ENCODE data around the gene TNFSF13B.
"Not testable (repeated sequence)": the region's sequence is repeated elsewhere in the genome, so short reads cannot be mapped to it uniquely, and the experiment has no call there.

The TNFSF13B gene

DNA sequence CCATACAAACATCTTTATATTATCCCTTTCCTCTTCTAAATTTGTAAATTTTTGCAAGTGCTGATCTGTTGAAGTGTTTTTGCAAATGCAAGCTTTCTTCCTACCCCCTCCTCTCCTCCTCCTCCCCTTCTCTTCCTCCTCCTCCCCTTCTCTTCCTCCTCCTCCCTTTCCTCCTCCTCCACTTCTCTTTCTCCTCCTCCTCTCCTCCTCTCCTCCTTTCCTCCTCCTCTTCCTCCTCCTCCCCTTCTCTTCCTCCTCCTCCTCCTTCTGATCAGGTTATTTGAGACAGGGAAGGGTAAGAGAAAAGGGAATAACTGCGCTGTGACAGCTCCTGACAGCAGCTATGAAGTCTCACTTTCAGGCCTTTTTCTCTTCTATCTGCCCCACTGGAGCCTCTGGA lies 8.9 kb downstream of the TNFSF13B start:
- no peak for DNase-seq (ENCODE audit: low read depth in 4 of 4, low spot score in 1 of 4)

- DNase-seq (ENCODE audit: low read depth in 4 of 4, low spot score in 1 of 4): no peak
These were observed 12.4 kb downstream of the TNFSF13B start for GRCh38 chr13:108281901-108282300.

DNA sequence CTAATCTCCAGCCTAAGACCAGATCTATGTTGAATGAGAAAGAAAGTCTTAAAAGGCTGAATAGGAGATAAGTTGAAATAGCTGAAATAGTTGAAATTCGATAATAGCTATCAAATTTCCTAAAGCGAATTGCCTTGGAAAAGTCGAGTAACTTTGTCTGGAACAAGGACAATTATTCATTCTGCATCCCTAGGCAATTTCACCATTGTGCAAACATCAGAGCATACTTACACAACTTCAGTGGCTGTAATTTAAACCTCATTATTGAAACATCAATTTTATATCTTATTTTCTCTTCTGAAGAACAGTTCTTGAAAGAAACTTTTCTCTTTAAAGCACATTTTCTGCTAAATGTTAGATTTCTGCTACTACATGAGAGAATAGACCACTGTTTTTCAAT lies 13.6 kb downstream of the TNFSF13B start:
- DNase-seq (ENCODE audit: low read depth in 4 of 4, low spot score in 1 of 4): no peak

DNA sequence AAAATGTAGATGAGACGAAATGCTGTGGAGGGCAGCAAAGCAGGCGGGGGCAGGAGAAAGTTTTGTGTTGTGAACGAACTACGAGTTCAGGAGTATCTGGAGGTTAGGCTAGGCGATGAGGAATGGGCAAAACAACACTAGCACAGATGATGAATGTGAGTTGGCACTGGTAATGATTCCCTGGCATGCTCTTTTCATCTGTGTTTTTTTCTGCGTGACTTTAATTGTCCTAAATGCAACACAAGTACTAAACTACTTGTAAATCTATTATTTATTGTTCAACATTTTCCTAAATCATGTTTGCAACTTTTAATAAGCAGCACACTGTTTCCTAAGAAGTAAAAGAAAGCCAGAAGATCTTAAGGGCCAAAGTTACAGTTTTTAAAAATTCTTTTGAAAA lies 19.2 kb downstream of the TNFSF13B start:
- no peak for DNase-seq (ENCODE audit: low read depth in 4 of 4, low spot score in 1 of 4)

GRCh38 chr13:108289819-108290218 lies 20.3 kb downstream of the TNFSF13B start:
- no peak for DNase-seq (ENCODE audit: low read depth in 4 of 4, low spot score in 1 of 4)

- DNase-seq (ENCODE audit: low read depth in 4 of 4, low spot score in 1 of 4): no peak
These were observed 27.6 kb downstream of the TNFSF13B start for GRCh38 chr13:108297114-108297513.

GRCh38 chr13:108302279-108302678 lies 32.8 kb downstream of the TNFSF13B start:
- DNase-seq (ENCODE audit: low read depth in 4 of 4, low spot score in 1 of 4): no peak

DNA sequence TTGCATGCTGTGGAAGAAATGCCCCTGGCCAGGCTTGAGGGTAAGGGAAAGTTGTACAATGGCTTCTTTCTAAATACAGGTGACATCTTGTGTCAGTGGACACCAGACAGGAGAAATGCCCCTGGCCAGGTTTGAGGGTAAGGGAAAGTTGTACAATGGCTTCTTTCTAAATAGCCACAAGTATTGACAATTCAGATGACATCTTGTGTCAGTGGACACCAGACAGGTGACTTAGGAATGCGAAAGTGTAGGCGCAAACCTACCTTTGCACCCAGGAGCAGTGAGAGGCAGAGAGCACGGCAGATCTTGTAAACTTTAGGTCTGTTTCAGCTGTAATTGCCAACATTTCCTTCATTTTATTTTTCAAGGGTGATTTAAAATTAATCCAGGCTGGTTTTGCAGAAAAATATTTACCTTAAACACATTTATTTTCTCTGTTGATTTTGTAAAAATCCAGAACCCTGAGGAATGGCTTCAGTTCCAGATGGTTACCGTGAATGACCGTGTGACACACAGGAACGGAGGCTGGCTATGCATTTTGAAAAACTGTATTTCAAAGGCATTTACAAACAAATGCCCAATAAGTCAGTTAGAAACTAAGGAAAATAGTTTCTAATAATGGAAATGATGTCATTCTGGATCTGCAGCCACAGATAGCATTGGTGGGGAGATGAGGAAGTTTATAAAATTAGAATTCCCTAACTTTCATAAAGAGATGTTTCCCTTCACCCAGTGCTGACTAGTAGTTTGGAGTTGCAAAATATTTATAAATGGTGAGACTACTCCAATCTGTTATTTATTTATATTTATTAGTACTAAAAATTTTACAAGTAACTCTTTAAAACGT lies 34.9 kb downstream of the TNFSF13B start:
- DNase-seq (ENCODE audit: low read depth in 4 of 4, low spot score in 1 of 4): no peak

DNA sequence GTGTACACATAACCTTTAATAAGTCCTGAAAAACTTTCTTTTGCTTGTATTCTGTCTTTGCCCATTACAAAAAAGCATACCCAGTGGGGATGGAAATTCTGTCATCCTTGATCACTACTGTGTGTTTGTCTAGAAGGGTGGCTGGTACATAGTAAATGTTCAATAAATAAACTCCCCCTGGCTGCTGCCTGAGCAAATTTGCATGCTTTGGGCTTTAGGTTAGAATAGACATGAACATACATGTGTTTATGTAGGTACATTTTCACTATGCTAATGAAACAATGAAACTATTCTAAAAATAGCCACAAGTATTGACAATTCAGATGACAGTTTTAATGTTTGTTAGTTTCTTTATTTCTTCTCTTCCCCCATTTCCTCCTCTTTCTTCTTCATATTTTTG lies 36.1 kb downstream of the TNFSF13B start:
- DNase-seq (ENCODE audit: low read depth in 4 of 4, low spot score in 1 of 4): no peak

DNA sequence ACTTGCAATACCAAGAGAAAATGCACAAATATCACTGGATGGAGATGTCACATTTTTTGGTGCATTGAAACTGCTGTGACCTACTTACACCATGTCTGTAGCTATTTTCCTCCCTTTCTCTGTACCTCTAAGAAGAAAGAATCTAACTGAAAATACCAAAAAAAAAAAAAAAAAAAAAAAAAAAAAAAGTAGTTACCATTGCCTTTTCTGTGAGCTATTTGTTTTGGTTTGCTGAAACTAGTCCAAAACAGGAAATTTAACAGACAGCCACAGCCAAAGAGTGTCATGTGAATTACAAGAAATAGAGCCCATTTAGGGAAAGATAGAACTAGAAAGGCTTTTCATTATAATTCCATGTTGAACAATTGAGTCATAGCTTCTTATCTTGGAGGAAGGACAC lies 37.3 kb downstream of the TNFSF13B start:
- DNase-seq (ENCODE audit: low read depth in 4 of 4, low spot score in 1 of 4): no peak

- DNase-seq (ENCODE audit: low read depth in 4 of 4, low spot score in 1 of 4): not testable (repeated sequence)
These were observed 42.1 kb downstream of the TNFSF13B start for GRCh38 chr13:108311596-108311995.

- DNase-seq (ENCODE audit: low read depth in 4 of 4, low spot score in 1 of 4): no peak
These were observed 43.9 kb downstream of the TNFSF13B start for GRCh38 chr13:108313382-108313781.

DNA sequence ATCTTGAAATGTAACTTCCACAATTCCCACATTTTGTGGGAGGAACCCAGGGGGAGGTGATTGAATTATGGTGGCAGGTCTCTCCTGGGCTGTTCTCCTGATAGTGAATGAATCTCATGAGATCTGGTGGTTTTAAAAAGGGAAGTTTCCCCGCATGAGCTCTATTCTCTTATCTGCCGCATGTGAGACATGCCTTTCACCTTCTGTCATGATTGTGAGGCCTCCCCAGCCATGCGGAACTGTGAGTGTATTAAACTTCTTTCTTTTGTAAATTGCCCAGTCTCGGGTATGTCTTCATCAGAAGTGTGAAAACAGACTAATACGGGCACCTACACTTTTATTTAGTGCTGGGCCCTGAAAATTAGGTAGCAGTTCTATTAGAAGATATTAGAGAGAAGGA lies 45.8 kb downstream of the TNFSF13B start:
- DNase-seq (ENCODE audit: low read depth in 4 of 4, low spot score in 1 of 4): no peak

GRCh38 chr13:108315991-108316390 lies 46.5 kb downstream of the TNFSF13B start:
- no peak for DNase-seq (ENCODE audit: low read depth in 4 of 4, low spot score in 1 of 4)

DNA sequence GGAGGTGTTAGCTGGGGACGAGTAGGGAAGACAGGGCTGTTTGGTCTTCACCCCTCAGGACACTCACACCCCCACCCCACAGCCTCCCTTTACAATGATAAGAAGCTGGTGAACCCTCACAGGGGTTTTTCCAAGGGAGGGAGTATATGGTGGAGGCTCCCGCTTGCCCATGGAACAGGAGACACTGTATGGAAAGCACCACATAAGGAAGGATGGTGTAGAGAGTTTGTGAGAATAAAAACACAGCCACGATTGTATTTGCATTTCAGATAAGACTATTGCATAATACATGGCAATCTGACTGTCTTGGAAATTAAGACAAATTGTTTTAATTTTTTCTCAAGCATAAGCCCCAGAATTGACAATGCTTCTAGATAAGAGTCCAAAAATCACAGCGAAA lies 46.9 kb downstream of the TNFSF13B start:
- no peak for DNase-seq (ENCODE audit: low read depth in 4 of 4, low spot score in 1 of 4)

- no peak for DNase-seq (ENCODE audit: low read depth in 4 of 4, low spot score in 1 of 4)
These were observed 52.8 kb downstream of the TNFSF13B start for GRCh38 chr13:108322206-108322824.

DNA sequence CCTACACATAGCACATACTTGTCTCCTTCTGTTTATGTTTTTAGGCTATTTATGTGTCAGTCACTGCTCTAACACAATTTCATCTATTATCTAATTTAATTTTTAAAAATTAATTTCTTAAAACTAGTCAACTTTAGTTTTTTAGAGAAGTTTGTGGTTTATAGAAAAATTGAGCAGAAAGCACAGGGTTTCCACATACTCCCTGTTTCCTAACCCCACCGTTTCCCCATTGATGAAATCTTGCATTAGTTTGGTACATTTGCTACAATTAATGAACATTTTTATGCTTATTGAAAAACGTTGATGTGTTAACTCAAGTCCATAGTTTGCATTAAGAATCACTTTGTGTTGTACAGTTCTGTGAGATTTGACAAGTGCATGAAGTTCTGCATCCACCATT lies 53.5 kb downstream of the TNFSF13B start:
- no peak for DNase-seq (ENCODE audit: low read depth in 4 of 4, low spot score in 1 of 4)

DNA sequence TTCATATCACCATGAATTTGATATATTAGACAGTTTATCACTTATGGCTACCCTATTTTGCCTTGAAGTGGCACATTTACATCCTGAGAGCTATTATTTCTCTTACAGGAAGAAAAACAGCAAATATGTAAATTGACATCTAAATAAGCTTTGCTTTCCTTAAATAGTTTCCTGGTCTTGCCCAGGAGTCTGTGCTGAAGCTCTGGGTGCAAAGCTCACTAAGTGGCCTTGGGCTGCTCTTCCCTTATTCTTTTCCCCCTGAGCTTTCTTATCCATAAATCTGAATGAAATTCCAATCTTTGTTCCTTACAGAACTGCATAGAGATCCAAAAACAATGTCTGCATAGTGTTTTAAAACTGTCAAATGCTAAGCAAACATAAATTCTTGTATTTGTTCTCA lies 56.3 kb downstream of the TNFSF13B start:
- DNase-seq (ENCODE audit: low read depth in 4 of 4, low spot score in 1 of 4): no peak

DNA sequence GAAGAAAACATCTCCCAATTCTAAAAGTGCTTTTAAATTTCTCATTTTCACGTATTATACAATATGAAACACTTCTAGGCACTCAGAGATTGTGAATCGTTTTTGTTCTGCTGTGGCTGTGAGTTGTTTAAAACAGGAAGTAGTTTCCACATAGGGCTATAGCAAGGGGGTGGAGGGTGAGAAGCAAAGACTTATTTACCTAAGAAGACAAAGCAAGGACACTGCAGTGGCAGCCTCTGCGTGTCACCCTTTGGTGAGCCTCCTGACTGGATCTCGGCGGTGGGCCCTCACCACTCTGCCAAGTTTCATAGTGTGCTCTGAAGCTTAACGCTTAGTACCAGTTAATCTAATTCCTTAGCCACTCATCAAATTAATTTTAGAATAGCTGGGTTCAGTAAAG lies 56.8 kb downstream of the TNFSF13B start:
- no peak for DNase-seq (ENCODE audit: low read depth in 4 of 4, low spot score in 1 of 4)

DNA sequence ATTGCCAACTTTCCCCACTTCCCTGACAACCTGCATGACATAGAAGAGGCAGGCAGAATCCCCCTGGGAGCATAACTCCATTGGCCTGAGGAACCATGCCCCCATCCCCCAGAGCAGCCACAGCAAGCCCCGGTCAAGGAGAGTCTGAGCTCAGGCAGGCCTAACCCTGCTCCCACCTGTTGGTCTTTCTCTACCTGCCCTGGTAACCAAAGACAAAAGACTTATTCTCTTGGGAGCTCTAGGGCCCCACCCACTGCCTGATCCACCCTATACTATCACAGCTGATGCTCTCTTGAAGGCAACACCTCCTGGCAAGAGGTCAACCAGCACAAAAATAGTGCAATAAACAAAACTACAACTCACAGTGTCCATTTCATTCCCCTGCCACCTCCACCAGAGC lies 59.3 kb downstream of the TNFSF13B start:
- DNase-seq (ENCODE audit: low read depth in 4 of 4, low spot score in 1 of 4): no peak

- DNase-seq (ENCODE audit: low read depth in 4 of 4, low spot score in 1 of 4): no peak
These were observed 63.3 kb downstream of the TNFSF13B start for GRCh38 chr13:108332791-108333190.

DNA sequence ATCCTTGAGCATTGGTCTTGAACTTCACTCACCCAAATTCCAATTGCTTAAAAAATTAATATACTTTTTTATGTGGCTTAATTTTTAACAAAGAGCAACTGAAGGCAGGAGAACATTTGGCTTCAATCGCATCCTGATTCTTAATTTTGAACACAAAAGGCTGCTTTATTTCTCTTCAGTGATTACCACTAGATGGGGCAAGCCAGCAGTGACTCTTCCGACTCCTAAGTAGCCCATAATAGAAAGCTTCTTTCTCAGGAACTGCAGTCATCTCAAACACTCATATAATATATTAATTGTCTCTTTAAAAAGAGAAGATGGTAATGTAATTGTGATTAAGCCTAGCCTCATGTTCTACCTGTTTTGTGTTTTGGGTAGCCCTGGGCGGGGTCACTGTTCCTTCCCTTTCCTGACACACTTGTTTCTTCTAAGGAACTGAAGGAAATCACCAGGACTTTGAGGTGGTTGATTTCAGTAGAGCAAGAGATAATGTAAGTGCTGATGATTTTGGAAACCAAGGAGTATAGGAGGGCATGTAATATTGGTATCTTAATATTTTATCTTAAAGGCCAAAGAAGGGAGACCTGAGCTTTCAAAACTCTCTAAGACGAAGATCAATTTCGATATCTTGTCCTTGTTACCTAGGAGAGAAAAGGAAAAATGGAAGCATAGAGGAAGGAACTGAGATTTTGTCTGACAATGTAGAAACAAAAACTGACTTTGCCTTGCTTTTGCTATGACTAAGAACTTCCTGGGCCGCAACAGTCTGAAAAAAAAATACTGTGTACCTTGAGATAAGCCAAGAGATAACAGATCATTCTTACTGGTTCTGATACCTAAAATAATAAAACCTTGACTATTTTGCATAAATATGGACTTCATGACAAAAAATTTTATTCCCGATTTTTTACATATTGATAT lies 73.1 kb downstream of the TNFSF13B start:
- no peak for DNase-seq (ENCODE audit: low read depth in 4 of 4, low spot score in 1 of 4)
